ENCODE measurements around the gene GPSM3. TPM values are rescaled to one million over a fixed set of nuclear protein-coding genes. Genes with fewer than 3 reads are reported as not detected.
A peak's percentile ranks its signal among the peaks of the same experiment; 100 is the strongest.

The GPSM3 gene
- total and polyA plus RNA-seq, 2 donors (not counting 1 experiment from before 2014, with no cell fraction given) = 194 to 299 TPM

DNA sequence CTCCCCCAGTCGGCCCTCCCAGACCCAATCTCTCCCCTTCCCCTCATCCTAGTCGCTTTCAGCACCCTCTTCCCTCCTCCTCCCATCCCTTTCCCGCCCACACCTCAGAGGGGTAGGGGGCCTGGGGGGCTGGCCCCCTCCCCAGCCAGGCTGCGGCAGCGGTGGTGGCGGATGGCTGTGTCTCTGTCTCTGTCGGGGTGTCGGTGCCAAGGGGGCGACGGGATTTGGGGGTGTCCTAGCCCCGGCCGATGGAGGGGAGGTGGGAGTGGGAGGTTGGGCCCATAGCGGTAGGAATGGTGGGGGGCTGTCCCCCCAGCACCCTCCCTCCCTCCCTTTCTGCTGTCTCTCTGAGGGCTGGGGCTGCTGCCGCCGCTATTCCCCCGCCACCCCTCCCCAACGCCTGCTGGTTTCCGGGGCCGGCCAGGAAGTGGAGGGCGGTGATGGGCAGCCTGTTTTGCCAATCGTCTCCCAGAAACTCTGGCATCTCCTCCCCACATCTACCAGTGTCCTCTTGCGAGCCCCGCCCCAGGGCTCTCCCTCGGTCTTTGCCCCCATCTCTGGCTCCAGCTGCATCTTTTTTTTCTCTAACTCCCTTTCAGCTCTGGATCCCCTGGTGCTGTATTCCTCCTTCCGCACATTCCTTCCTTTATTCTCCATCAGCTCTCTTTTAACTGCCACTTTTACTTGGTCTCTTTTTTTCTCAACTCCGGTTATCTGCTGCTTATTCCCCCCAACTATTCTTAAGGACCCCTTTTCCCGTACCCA is 16.6 kb downstream of the GPSM3 start, which contains the start of gene AGPAT1:
Gene AGPAT1 (minus strand): TSS at position 374 of the 765 bp plus-strand sequence. CDS start 4,588 bp downstream, outside the sequence.
- Histone ChIP-seq H3K79me2 (ENCODE audit: control insufficient read depth, insufficient read depth, low read length) (peaks cover 25% of the 10 kb centered on the region), H3K4me3 (ENCODE audit: control extremely low read depth in 1 of 5, extremely low read depth in 1 of 5, insufficient read depth in 1 of 5, low read depth in 2 of 5, low read length in 4 of 5) (peak within 1 kb of the TSS; percentile 75 to 87 (median 82))

More for the DNA sequence above, 16.6 kb downstream of the GPSM3 start, which contains the start of gene AGPAT1:
- Mint-ChIP-seq H3K27me3 (no peaks in the 10 kb centered on the region), H3K9me3 (ENCODE audit: insufficient read depth) (no peaks in the 10 kb centered on the region), H3K27ac (peak within 1 kb of the TSS; percentile 99), H3K4me1 (peaks cover 68% of the 10 kb centered on the region), H3K4me3 (peak within 1 kb of the TSS; percentile 97)
- CTCF ChIA-PET = interaction anchor here (1.0 to 1.4 kb wide), 4 partner anchors 20 to 57 kb away, joined by 3 to 6 read pairs (median 4); no protein-coding TSS in a partner anchor
- H3K4me2 ChIP-seq (replicated peaks; ENCODE audit: low read depth, low read length, poor library complexity, severe bottlenecking) = peak within 1 kb of the TSS; percentile 93
- POLR2A ChIA-PET = interaction anchor here (1.0 to 3.0 kb wide), 4 partner anchors 15 to 46 kb away, joined by 3 to 25 read pairs (median 10); partner anchors contain the start of genes FKBPL and PBX2
- TF ChIP-seq EZH2 (IDR thresholded peaks at IDR 0.05; ENCODE audit: borderline replicate concordance, insufficient read depth, low read depth, low read length, poor library complexity, severe bottlenecking) = no peak
- TF ChIP-seq, protein P1, sequence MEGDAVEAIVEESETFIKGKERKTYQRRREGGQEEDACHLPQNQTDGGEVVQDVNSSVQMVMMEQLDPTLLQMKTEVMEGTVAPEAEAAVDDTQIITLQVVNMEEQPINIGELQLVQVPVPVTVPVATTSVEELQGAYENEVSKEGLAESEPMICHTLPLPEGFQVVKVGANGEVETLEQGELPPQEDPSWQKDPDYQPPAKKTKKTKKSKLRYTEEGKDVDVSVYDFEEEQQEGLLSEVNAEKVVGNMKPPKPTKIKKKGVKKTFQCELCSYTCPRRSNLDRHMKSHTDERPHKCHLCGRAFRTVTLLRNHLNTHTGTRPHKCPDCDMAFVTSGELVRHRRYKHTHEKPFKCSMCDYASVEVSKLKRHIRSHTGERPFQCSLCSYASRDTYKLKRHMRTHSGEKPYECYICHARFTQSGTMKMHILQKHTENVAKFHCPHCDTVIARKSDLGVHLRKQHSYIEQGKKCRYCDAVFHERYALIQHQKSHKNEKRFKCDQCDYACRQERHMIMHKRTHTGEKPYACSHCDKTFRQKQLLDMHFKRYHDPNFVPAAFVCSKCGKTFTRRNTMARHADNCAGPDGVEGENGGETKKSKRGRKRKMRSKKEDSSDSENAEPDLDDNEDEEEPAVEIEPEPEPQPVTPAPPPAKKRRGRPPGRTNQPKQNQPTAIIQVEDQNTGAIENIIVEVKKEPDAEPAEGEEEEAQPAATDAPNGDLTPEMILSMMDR (IDR thresholded peaks at IDR 0.05) = no peak
- H4K20me1 ChIP-seq (ENCODE audit: control insufficient read depth, insufficient read depth, low read length, poor library complexity, severe bottlenecking) = no peaks in the 10 kb centered on the region
- no peaks in the 10 kb centered on the region for H3K27me3 ChIP-seq (replicated peaks in 1 of 4; ENCODE audit: control extremely low read depth in 1 of 4, control insufficient read depth in 3 of 4, insufficient read depth in 4 of 4, low read length in 3 of 4)
- peak within 1 kb of the TSS; percentile 86 for H2AFZ ChIP-seq (ENCODE audit: insufficient read depth, low read depth, low read length, poor library complexity, severe bottlenecking)
- H3K27ac ChIP-seq (ENCODE audit: low read length in 2 of 2) = peak within 1 kb of the TSS; percentile 97 to 98
- DNase-seq (peak; percentile 96), ATAC-seq (ENCODE audit: low read depth) (peak; percentile 46)
- WGBS (ENCODE audit: insufficient coverage) = 2% methylated on average over 8 of the region's 27 CpGs
- peaks cover 34 to 50% of the 10 kb centered on the region in 2 donors for H3K4me1 ChIP-seq (ENCODE audit: control insufficient read depth in 2 of 2, insufficient read depth in 2 of 2, low read length in 2 of 2)
- H3K9me3 ChIP-seq (ENCODE audit: control extremely low read depth in 1 of 3, control insufficient read depth in 2 of 3, insufficient read depth in 1 of 3, low read length in 2 of 3) = no peaks in the 10 kb centered on the region
- intact Hi-C loops (cut with micrococcal nuclease) = loop anchor here (1.0 to 5.0 kb wide), 7 partner anchors 14 to 1396 kb away; partner anchors contain the start of genes CSNK2B, HSD17B8, LY6G5B and NELFE
- peaks cover 3 to 12% of the 10 kb centered on the region in 2 experiments for H3K36me3 ChIP-seq (replicated peaks in 1 of 2; ENCODE audit: control extremely low read depth in 1 of 2, control insufficient read depth in 1 of 2, extremely low read depth in 1 of 2, insufficient read depth in 2 of 2, low read length in 1 of 2)
- H3K9ac ChIP-seq (ENCODE audit: low read length) = peak within 1 kb of the TSS; percentile 81

Data from B cell (primary cell).